Endothelial cell of umbilical vein (primary cell): ENCODE data around the gene PSMD9. TPM values are rescaled to one million over a fixed set of nuclear protein-coding genes. Genes with fewer than 3 reads are reported as not detected.

Experiments
- BruUV-seq: library from RNA; stranded (reverse); fragments of 400-500 nt; replicated peaks from 2 replicates; lab custom pipeline; 2021; lab: Mats Ljungman, UMichigan
- CTCF ChIA-PET: fragments of 300-600, 350-600 bp; sonication (Branson Sonifier 250); formaldehyde crosslinking; loops from one replicate; lab custom pipeline; 2021; ENCODE audit warnings: antibody characterized with exemption, inconsistent platforms; lab: Charles Lee
- POLR2A ChIA-PET: fragments of 300-600, 350-600 bp; sonication (Branson Sonifier 250); formaldehyde crosslinking; loops from one replicate; lab custom pipeline; 2021; ENCODE audit warnings: antibody characterized with exemption, inconsistent platforms; lab: Charles Lee
- DNase-seq: peaks from one replicate; pipeline ENCODE4 v3.0.0-alpha.2; 2011; ENCODE audit warnings: low read depth, low spot score
- FAIRE-seq: peaks from 2 replicates; lab custom pipeline; 2011; peaks lifted over from hg19 to GRCh38; lab: Jason Lieb, UNC
- H2AFZ ChIP-seq: 2 replicates; pipeline ENCODE4 v1.6.0; 2012; ENCODE audit warnings: low read depth, low read length, control low read depth, inconsistent platforms
- H3K27ac ChIP-seq: 2 replicates; pipeline ENCODE4 v1.5.1; 2011; ENCODE audit warnings: low read depth, mild to moderate bottlenecking, control low read depth, low read length, moderate library complexity; ENCODE audit not compliant: insufficient read depth
- H3K27me3 ChIP-seq, 2 experiments: 2 replicates each; pipeline versions ENCODE4 v1.6.0 to v1.6.1; 2011; ENCODE audit warnings: low read length in 2 of 2, mixed read lengths in 1 of 2; ENCODE audit not compliant: control insufficient read depth in 2 of 2, insufficient read depth in 2 of 2
- H3K36me3 ChIP-seq, 2 experiments: 2 replicates in 1 of 2; 3 replicates in 1 of 2; pipeline ENCODE4 v1.5.1; 2011; ENCODE audit warnings: low read length in 2 of 2, mild to moderate bottlenecking in 1 of 2, moderate library complexity in 1 of 2; ENCODE audit not compliant: control insufficient read depth in 2 of 2, insufficient read depth in 2 of 2; ENCODE audit errors: extremely low read depth in 1 of 2
- H3K4me1 ChIP-seq: 3 replicates; pipeline ENCODE4 v1.5.1; 2011; ENCODE audit warnings: mild to moderate bottlenecking, low read length; ENCODE audit not compliant: control insufficient read depth, insufficient read depth; ENCODE audit errors: extremely low read depth
- H3K4me2 ChIP-seq: 2 replicates; pipeline ENCODE4 v1.6.1; 2011; ENCODE audit warnings: low read length, control low read depth, mixed read lengths; ENCODE audit not compliant: insufficient read depth
- H3K4me3 ChIP-seq, 3 experiments: fragments of 200-600 bp in 1 of 3; sonication (generic), shearing (Covaris generic) in 1 of 3; replicated peaks in 1 of 3; 2 replicates each; pipeline ENCODE4 v1.5.1; 2011 to 2016; ENCODE audit warnings: control low read depth in 3 of 3, low read length in 3 of 3, mild to moderate bottlenecking in 2 of 3, inconsistent platforms in 1 of 3, low read depth in 1 of 3, moderate library complexity in 1 of 3; ENCODE audit not compliant: insufficient read depth in 1 of 3
- H3K79me2 ChIP-seq: 2 replicates; pipeline ENCODE4 v1.6.0; 2012; ENCODE audit warnings: low read length, inconsistent platforms; ENCODE audit not compliant: control insufficient read depth, insufficient read depth
- H3K9ac ChIP-seq: replicated peaks from 2 replicates; pipeline ENCODE3; 2011; ENCODE audit warnings: low read length, control low read depth; ENCODE audit not compliant: insufficient read depth; ENCODE audit errors: extremely low read depth
- H3K9me1 ChIP-seq: replicated peaks from 3 replicates; pipeline ENCODE4 v1.6.0; 2011; ENCODE audit warnings: mild to moderate bottlenecking, low read length; ENCODE audit not compliant: control insufficient read depth, insufficient read depth; ENCODE audit errors: extremely low read depth
- H3K9me3 ChIP-seq: replicated peaks from 2 replicates; pipeline ENCODE4 v1.5.1; 2012; ENCODE audit warnings: low read length, inconsistent platforms; ENCODE audit not compliant: control insufficient read depth, insufficient read depth
- H4K20me1 ChIP-seq: replicated peaks from 2 replicates; pipeline ENCODE3; 2011; ENCODE audit warnings: mild to moderate bottlenecking, low read length; ENCODE audit not compliant: control insufficient read depth, insufficient read depth; ENCODE audit errors: extremely low read depth
- EZH2 ChIP-seq: IDR thresholded peaks from 2 replicates; pipeline ENCODE4 v1.6.1; 2012; ENCODE audit warnings: borderline replicate concordance, low read depth, mild to moderate bottlenecking, moderate library complexity, low read length, inconsistent platforms; ENCODE audit not compliant: severe bottlenecking
- FOS ChIP-seq: IDR thresholded peaks from 2 replicates; pipeline ENCODE4 v1.6.1; 2011; ENCODE audit warnings: mild to moderate bottlenecking, low read length, moderate library complexity, borderline replicate concordance; ENCODE audit not compliant: insufficient read depth
- GATA2 ChIP-seq: IDR thresholded peaks from 2 replicates; pipeline ENCODE4 v1.7.0; 2011; ENCODE audit warnings: low read depth, mild to moderate bottlenecking, moderate library complexity, mixed read lengths, low read length; ENCODE audit not compliant: insufficient read length, insufficient read depth
- JUN ChIP-seq: IDR thresholded peaks from 2 replicates; pipeline ENCODE4 v1.6.1; 2011; ENCODE audit warnings: borderline replicate concordance, low read depth; ENCODE audit not compliant: insufficient read length, insufficient read depth
- MYC ChIP-seq: IDR thresholded peaks from one replicate; pipeline ENCODE4 v1.6.1; 2011; ENCODE audit warnings: mild to moderate bottlenecking, low read depth, low read length
- POLR2A ChIP-seq: IDR thresholded peaks from 2 replicates; pipeline ENCODE4 v1.6.1; 2012; ENCODE audit warnings: low read depth, mild to moderate bottlenecking, control low read depth, low read length
- POLR2AphosphoS5 ChIP-seq: IDR thresholded peaks from 2 replicates; pipeline ENCODE4 v1.6.1; 2012; ENCODE audit warnings: low read depth, mild to moderate bottlenecking, control low read depth, low read length, moderate library complexity; ENCODE audit not compliant: insufficient read depth
- dilution Hi-C: fragments of 300-500 bp; cut with MboI; formaldehyde crosslinking; loops from one replicate; pipeline ENCODE4 v1.15.0; 2019; ENCODE audit warnings: low sequenced_read_pairs; ENCODE audit not compliant: extremely low pct_ligation_motif_present
- intact Hi-C: fragments of 100-400 bp; cut with micrococcal nuclease; formaldehyde crosslinking; loops from one replicate; pipeline ENCODE4 v1.10.0; 2022
- polyA plus RNA-seq, 4 experiments: library from polyadenylated mRNA; depleted of rRNA in 3 of 4; stranded (reverse) in 3 of 4; unstranded in 1 of 4; fragments of >200 nt; gene quantifications; 2 replicates each; pipeline versions ENCODE4 v1.2.1 to v1.2.3, GENCODE V29; 2011 to 2012; ENCODE audit warnings: missing spikeins in 1 of 4
- total RNA-seq: library from RNA; stranded (reverse); gene quantifications from 2 replicates; pipeline ENCODE4 v1.2.3, GENCODE V29; 2021
- TF ChIP-seq, protein P1 (sequence below), 2 donors: IDR thresholded peaks; 1 replicate in 1 of 2; 2 replicates in 1 of 2; pipeline ENCODE4 v1.5.1; 2011; ENCODE audit warnings: low read length in 2 of 2, mild to moderate bottlenecking in 2 of 2, moderate library complexity in 2 of 2, control low read depth in 1 of 2, inconsistent platforms in 1 of 2, low read depth in 1 of 2; ENCODE audit not compliant: insufficient read depth in 1 of 2; ENCODE audit errors: extremely low read depth in 1 of 2
- TF ChIP-seq, protein P2 (sequence below): IDR thresholded peaks from 2 replicates; pipeline ENCODE4 v1.6.1; 2011; ENCODE audit not compliant: insufficient read depth, insufficient read length

Gene PSMD9
- total and polyA plus RNA-seq, 2 donors (not counting 3 experiments of a cell fraction or from before 2014, with no cell fraction given) = 69.2 to 118 TPM

DNA sequence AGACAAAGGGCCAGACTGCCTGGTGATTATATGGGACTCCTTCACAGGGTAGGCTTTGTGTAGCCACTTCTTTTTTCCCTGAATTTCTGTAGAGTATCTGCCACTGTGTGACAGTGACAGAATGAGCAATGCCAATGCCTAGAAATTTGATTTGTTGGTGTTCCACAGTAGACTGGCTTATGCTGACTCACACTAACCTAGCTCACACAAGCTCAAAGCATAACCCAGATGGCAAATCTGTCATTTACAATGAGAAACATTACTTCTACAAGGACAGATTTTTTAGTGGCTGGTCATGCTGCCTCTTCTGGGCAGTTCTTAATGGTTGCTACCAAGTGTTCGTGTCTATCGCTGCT lies 45.7 kb downstream of the PSMD9 start:
- H3K79me2 ChIP-seq = no peaks in the 10 kb centered on the region
- peaks cover 3% of the 10 kb centered on the region for H3K4me1 ChIP-seq
- no peak overlapping the region for H3K4me3 ChIP-seq
- no peaks in the 10 kb centered on the region for H3K9me1 ChIP-seq
- no peaks in the 10 kb centered on the region for H4K20me1 ChIP-seq
- intact Hi-C loops = no loop called here
- FAIRE-seq (no peak), DNase-seq (no peak)
- no peaks in the 10 kb centered on the region for H3K9me3 ChIP-seq
- no peak overlapping the region for H2AFZ ChIP-seq
- CTCF ChIA-PET = no interaction called here
- H3K27ac ChIP-seq = no peak overlapping the region
- BruUV-seq = no TSS peak
- dilution Hi-C loops = no loop called here
- TF ChIP-seq JUN = no peak
- TF ChIP-seq, protein P1, sequence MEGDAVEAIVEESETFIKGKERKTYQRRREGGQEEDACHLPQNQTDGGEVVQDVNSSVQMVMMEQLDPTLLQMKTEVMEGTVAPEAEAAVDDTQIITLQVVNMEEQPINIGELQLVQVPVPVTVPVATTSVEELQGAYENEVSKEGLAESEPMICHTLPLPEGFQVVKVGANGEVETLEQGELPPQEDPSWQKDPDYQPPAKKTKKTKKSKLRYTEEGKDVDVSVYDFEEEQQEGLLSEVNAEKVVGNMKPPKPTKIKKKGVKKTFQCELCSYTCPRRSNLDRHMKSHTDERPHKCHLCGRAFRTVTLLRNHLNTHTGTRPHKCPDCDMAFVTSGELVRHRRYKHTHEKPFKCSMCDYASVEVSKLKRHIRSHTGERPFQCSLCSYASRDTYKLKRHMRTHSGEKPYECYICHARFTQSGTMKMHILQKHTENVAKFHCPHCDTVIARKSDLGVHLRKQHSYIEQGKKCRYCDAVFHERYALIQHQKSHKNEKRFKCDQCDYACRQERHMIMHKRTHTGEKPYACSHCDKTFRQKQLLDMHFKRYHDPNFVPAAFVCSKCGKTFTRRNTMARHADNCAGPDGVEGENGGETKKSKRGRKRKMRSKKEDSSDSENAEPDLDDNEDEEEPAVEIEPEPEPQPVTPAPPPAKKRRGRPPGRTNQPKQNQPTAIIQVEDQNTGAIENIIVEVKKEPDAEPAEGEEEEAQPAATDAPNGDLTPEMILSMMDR (IDR thresholded peaks at IDR 0.05; ENCODE audit: extremely low read depth in 1 of 2, insufficient read depth in 1 of 2, low read depth in 1 of 2, low read length in 2 of 2) = no peak
- no peak for TF ChIP-seq MYC
- no peak for TF ChIP-seq POLR2A
- TF ChIP-seq, protein P2, sequence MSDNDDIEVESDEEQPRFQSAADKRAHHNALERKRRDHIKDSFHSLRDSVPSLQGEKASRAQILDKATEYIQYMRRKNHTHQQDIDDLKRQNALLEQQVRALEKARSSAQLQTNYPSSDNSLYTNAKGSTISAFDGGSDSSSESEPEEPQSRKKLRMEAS = no peak
- no peak for TF ChIP-seq EZH2
- TF ChIP-seq FOS = no peak
- TF ChIP-seq GATA2 = no peak
- no peak for TF ChIP-seq POLR2AphosphoS5
- no peak overlapping the region for H3K4me2 ChIP-seq
- H3K27me3 ChIP-seq = no peaks in the 10 kb centered on the region
- H3K36me3 ChIP-seq = no peaks in the 10 kb centered on the region
- POLR2A ChIA-PET = interaction anchor here (0.6 kb wide), 1 partner anchor 72 kb away, joined by 3 read pairs; no protein-coding TSS in a partner anchor
- no peak overlapping the region for H3K9ac ChIP-seq
